ENCODE results near the gene TNK2. TPM values are rescaled to one million over a fixed set of nuclear protein-coding genes. Genes with fewer than 3 reads are reported as not detected.
"Not testable (repeated sequence)": the region's sequence is repeated elsewhere in the genome, so short reads cannot be mapped to it uniquely, and the experiment has no call there.

The TNK2 gene
- total RNA-seq (2014; rRNA removed): 8.6 and 10.7 TPM in 2 replicates
- polyA plus RNA-seq (2012): 36.8 TPM

DNA sequence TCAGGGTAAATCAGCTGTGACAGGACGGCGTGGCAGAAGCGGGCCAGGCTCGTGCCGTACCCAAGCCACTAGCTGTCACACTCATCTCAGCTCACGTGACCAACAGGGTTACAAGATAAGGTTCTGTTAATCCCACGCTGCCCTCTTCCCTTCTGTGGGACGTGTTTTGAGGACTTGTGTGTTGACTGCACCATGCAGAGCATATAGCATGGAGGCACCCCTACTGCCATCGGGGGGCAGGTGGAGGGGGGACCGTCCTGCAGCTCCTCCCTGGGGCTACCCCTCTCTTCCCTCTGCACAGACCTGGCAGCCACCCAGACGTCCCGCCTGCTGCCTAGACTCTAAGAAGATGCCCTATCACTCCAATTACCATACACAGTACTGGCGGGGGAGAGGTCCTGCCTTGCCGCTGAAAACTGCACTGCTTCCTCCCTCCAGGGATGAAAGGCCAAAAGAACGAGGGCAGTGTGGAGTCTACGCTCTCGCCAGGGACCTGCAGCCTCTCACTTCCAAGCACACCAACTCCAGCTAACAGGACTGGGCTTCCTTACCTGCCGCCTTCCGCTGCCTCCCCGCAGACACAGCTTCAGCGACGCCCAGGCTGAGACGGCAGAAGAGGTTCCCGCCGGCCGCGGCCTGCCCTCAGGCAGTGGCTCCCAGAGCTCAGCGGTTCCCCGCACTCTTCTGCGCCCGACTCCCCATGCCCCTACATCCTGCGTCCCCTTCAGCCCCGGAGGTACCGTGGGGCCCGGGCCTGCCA, at the start of gene TNK2:
TSS of gene TNK2 (minus strand) at position 618 of the 760 bp plus-strand sequence. CDS start 19,963 bp downstream, outside the sequence.
- DNase-seq (ENCODE audit: low read depth): no peak

DNA sequence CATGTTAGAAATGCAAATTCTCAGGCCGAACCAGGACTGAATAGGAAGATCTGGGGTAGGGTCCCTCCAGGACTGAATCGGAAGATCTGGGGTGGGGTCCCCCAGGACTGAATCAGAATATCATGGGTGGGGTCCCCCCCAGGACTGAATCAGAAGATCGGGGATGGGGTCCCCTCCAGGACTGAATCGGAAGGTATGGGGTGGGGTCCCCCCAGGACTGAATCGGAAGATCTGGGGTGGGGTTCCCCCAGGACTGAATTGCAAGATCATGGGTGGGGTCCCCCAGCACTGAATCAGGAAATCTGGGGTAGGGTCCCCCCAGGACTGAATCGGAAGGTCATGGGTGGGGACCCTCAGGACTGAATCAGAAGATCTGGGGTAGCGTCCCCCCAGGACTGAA, 48.2 kb upstream of the TNK2 start:
- DNase-seq (ENCODE audit: low read depth): no peak

DNA sequence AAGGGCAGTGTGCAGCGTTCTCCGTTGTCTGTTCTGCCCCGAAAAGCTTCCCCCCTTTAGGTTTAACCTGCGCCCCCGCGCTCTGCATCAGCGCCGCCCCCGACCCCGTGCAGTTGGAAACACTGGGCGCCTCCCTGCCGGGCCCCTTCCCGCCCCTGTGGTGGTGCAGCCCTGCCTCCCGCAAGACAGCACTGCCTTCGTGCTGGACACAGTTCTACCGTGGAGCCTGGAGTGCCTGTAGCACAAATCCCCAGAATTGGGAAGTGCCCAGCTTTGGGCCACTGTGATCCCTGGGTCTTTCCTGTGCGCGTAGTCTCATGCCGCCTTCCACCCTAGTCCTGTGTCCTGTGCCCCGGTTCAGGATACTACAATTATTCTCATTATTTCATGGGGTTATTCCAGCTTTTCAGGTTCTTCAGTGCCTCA, 47.1 kb upstream of the TNK2 start:
- not testable (repeated sequence) for DNase-seq (ENCODE audit: low read depth)

DNA sequence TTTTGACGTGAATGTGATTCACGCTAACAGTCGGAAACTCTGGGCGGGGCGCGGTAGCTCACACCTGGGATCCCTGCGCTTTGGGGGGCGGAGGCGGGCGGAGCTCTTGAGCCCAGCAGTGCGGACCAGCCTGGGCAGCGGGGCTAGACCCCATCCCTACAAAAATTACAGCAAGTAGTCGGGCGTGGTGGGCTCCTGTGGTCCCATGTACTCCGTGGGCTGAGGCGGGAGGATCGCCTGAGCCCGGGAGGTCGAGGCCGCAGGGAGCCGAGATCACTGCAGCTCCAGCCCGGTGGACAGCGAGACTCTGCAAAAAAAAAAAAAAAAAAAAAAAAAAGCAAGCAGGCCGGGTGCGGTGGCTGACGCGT, 46.4 kb upstream of the TNK2 start:
- DNase-seq (ENCODE audit: low read depth): not testable (repeated sequence)

DNA sequence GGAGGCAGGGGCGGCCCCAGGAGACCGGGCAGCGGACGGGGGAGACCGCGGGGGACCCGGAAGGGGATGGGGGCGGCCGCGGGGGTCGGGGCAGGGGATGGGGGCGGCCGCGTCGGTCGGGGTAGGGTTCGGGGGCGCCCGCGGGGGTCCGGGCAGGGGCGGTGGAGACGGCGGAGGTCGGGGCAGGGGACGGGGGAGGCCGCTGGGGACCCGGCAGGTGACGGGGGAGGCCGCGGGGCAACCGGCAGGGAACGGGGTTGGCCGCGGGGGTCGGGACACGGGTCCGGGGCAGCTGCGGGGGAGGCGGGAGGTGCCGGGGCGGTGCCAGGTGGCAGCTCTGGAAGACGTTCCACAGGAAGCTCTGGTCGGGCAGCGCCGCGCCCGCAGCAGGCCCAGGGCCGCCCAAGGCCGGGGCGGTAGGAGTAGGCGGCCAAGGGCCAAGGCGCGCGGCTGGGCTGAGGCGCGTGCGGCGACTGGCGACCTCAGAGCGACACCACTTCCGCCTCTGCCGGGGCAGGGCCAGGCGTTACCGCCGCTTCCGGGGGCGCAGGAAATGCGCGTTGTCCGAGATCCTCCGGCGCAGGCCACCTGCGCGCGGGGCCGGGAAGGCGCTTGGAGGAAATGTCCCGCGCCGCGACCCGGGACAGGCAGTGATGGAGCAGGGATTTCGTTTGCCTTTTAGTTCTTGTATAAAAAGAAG, 45.9 kb upstream of the TNK2 start:
- peak; percentile 64 for DNase-seq (ENCODE audit: low read depth)

DNA sequence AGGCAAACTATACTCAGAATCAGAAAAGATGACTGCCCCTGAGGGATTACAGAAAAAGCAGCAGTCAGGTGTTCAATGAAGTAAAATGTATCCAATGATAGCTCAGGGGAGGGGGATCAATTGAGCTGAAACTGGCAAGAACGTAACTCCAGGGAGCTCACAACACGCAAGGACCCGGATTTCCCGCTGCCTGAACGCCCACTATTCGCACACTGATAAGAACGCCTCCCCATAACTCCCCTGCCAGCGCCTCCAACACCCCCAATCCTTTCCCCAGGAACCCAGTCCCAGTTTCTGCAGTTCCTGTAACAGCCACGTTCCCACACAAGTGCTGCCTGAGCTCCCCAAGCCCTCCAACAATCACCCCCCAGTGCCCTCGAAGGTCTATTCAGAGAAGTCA, 44.2 kb upstream of the TNK2 start:
- DNase-seq (ENCODE audit: low read depth): not testable (repeated sequence)

DNA sequence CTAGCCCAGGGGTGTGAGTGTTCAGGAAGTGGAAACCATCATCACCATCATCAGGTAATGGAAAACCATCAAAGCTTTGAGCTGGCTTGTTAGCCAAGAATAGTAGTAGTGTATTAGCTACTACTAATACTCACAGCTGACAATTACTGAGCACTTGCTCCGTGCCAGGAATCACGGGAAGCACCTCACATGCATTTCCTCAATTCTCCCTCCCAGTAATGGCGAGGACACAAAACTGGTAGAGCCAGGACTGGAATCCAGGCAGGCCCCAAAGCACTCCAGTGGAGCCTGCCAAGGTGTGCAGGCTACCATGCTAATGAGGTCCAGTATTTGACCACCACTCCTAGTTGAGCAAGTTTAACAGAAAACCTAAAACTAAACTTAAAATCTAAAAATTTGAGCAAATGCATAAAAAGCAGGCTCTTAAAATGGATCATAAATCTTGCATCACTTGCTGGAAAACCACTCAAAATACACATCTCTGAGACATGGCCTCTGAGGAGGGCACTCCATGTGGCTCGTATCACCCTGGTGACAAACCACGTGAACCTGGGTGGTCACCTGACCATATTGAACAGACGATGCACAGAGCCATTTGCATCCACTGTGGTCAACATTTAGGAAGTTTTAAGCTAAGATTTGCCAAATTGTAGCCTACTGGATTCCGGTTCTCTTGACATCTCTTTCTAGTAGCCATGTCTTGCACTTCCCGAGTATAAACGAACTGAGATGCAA, 43.3 kb upstream of the TNK2 start:
- not testable (repeated sequence) for DNase-seq (ENCODE audit: low read depth)

DNA sequence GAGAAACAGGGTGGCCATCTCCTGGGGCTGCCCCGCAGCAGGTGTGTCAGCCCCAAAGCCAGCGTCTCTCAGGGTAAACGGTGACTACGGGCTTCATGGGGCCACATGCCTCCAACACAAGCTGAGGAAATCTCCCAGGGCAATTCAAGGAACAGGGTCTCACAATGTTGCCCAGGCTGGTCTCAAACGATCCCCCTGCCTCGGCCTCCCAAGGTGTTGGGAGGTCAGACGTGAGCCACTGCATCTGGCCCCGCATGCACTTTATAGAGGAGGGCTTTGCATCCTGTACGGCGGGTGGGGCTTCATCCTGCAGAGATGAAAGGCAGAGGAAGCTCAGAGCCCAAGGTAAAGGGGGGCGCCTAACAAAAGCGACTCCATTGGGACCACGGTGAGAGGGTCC, 42.4 kb upstream of the TNK2 start:
- DNase-seq (ENCODE audit: low read depth): not testable (repeated sequence)

DNA sequence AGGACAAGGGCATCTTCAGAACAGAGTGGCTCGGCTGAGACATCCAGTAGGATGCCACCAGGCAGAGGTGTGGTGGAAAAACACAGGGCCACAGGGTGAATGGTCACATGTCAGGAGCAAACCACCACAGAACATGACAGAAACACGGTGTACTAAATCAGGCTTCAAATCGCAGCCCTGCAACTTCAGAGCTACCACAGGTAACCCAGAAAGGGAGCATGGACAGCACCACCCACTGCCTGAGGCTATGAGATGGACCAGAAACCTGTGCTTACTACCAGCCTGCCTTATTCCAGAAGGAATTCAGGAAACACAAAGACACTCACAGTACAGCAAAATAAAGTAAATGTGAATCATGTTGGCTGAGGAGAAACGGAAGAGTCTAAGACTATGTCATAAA, 41.8 kb upstream of the TNK2 start:
- not testable (repeated sequence) for DNase-seq (ENCODE audit: low read depth)

DNA sequence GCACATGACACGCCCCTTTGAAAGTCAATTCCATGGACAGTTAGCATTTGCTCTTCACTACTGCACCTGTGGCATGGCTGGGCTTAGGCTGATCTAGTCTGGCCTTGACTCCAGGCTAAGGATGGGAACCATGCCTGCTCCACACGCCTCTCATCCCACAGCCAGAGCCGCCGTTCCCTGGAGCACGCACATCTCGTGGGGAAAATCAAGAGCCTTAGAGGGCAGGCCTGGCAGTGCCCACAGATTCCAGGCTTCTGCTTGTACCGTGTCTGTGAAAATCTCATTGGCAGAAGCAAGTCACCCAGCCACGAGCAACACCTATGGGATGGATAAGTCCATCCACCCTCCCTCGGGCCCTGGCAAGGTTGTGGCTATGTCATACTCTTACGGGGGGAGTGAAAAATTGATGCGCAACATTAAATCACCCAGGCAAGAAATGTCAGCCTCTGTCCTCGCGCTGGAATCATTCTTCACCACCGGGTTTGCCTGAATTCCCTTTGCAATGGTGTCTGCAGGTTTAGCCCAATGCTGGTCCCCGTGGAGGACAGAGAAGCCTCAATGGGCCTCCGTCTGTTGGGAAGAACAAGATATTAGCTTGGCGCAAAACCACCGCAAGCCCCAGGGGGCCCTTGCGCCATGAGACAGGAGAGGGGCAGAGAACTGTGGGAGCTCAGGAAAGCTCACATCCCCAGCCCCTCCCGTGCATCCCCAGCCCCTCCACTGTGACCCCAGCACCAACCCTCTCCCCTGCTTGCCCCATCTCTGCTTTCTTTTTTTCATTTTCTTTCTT, 38.8 kb upstream of the TNK2 start:
- not testable (repeated sequence) for DNase-seq (ENCODE audit: low read depth)

DNA sequence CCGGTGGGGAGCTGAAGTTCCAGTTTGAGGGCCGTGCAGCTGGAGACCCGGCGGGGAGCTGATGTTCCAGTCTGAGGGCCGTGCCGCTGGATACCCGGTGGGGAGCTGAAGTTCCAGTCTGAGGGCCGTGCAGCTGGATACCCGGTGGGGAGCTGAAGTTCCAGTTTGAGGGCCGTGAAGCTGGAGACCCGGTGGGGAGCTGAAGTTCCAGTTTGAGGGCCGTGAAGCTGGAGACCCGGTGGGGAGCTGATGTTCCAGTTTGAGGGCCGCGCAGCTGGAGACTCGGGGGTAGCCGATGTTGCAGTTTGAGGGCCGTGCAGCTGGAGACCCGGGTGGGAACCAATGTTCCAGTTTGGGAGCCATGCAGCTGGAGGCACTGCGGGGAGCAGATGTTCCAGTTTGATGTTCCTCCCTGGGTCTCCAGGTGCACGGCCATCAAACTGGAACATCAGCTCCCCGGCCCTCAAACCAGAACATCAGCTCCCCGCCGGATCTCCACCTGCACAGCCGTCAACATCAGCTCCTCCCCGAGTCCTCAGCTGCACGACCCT, 33.0 kb upstream of the TNK2 start:
- not testable (repeated sequence) for DNase-seq (ENCODE audit: low read depth)

DNA sequence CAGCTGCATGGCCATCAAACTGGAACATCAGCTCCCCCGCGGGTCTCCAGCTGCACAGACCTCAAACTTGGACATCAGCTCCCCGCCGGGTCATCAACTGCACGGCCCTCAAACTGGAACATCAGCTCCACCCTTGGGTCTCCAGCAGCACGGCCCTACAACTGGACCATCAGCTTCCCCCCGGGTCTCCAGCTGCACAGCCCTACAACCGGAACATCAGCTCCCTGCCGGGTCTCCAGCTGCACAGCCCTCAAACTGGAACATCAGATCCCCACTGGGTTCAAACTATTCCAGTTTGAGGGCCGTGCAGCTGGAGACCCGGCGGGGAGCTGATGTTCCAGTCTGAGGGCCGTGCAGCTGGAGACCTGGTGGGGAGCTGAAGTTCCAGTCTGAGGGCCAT, 32.5 kb upstream of the TNK2 start:
- DNase-seq (ENCODE audit: low read depth): not testable (repeated sequence)

DNA sequence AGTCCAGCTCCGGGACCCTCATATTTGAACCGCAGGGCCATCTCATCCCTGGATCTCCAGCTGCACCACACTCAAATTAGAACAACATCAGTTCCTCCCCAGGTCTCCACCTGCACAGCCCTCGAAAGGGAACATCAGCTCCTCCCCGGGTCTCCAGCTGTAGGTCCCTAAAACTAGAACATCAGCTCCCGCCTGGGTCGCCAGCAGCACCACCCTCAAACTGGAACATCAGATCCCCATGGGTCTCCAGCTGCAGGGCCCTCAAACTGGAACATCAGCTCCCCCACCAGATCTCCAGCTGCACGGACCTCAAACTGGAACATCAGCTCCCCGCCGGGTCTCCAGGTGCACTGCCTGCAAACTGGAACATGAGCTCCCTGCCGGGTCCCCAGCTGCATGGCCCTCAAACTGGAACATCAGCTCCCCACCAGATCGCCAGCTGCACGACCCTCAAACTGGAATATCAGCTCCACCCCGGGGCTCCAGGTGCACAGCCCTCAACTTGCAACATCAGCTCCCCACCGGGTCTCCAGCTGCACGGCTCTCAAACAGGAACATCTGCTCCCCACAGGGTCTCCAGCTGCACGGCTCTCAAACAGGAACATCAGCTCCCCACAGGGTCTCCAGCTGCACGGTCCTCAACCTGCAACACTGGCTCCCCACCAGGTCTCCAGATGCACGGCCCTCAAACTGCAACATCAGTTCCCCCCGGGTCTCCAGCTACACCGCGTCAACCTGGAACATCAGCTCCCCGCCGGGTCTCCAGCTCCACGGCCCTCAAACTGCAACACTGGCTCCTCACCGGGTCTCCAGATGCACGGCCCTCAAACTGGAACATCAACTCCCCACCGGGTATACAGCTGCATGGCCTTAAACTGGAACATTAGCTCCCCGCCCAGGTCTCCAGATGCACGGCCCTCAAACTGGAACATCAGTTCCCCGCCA, 31.4 kb upstream of the TNK2 start:
- not testable (repeated sequence) for DNase-seq (ENCODE audit: low read depth)

DNA sequence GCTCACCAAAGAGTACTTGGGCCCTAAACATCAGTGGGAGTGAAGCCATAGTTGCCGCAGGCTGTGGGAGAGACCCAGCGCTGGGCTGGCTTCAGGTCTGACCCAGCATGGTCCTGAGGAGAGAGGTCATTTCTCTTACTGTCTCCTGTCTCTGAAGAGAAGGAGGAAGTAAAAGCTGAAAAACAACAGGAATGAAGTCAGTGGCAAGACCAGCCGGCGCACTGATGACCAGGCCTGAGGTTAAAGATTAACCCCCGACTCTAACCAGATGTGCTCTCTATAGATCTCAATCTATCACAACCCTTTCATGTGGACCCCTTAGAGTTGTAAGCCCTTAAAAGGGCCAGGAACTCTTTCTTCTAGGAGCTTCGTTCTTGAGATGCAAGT, 24.7 kb upstream of the TNK2 start:
- DNase-seq (ENCODE audit: low read depth): not testable (repeated sequence)

DNA sequence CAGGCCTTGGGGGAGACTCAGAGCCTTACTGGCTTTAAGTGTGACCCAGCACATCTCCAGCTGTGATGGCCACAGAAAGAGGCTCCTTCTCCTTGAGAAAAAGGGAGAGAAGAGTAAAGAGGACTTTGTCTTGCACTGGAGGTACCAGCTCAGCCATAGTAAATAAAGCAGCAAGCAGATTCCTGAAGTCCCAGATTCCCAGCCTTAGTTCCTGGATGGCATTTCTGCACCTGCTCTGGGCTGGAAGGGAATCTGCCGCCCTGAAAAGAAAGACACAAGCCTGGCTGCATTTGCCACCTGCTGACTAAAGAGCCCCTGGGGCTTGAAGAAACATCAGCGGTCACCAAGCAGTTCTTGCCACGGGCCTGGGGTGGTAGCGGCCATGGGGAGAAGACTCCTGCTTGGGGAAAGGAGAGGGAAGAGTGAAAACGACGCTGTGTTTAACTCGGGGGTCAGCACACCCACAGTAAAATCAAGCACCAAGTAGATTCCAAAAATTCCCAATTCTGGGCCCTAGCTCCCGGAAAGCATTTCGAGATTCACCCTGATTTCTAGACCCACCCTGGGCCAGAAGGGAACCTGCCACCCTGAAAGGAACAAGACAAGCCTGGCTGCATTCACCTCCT, 24.2 kb upstream of the TNK2 start:
- no peak for DNase-seq (ENCODE audit: low read depth)

DNA sequence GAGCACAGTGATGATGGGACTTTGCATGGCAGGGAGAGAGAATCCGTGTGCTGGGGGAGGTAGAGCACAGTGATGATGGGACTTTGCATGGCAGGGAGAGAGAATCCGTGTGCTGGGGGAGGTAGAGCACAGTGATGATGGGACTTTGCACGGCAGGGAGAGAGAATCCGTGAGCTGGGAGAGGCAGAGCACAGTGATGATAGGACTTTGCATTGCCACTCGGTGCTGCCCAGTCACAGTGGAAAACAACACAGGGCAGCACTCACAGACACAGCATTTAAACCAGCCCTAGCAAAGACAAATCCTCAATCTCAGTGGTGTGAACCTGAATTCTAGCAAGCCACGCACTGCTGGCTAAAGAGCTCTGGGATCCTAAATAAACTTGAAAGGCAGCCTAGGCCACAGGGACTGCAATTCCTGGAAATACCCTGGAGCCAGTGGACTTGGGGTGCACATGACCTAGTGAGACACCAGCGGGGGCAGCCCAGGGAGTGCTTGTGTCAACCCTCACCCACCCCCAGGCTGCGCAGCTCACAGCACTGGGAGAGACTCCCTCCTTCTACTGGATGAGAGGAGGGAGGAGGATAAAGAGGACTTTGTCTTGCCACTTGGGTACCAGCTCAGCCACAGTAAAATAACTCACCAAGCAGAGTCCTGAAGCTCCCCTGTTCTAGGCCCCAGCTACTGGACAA, 23.4 kb upstream of the TNK2 start:
- DNase-seq (ENCODE audit: low read depth): no peak

DNA sequence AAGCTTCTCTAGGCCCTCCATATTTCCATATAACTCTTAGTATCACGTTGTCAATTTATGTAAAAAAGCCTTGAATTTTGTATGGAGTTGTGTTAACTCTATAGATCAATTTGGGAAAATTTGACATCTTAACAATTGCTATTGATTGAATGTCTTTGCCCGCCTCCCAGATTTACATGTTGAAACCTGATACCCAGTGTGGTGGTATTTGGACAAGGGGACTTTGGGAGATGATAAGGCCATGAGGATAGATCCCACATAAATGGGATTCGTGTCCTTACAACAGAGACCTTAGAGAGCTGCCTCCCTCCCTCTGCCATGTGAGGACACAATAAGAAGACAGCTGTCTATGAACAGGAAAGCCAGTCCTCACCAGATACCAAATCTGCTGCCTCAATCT, 21.1 kb upstream of the TNK2 start:
- no peak for DNase-seq (ENCODE audit: low read depth)

DNA sequence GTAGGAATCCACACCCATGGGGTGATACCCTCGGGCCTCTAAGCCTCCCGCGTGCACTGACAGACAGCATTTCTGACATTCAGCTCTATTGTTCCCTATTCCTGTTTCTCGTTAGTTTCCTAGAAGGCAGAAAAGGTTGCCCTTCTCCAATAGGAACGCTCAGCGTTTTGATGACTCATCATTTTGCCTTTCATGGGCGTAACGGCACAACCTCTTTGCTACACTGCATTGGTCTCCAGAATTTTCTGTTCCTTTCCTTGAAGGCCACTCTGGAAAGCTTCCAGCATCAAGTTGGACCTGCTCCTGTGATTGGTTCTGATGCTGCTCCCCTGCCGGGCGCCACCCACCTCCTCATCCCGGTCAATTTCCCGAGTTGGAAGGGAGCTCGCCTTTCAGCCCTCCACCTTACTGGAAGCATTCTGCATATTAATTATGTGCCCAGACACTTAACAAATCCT, 13.0 kb upstream of the TNK2 start:
- DNase-seq (ENCODE audit: low read depth): no peak

DNA sequence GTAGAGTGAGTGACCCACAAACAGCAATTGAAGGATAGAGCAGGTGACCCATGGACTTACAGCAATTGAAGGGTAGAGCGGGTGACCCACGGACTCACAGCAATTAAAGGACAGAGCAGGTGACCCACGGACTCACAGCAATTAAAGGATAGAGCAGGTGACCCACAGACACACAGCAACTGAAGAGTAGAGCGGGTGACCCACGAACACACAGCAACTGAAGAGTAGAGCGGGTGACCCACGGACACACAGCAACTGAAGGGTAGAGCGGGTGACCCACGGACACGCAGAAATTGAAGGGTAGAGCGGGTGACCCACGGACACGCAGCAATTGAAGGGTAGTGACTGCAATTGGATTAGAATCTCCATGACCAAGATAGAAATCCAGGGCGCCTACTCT, 9.8 kb upstream of the TNK2 start:
- no peak for DNase-seq (ENCODE audit: low read depth)

All from LHCN-M2 (cell line).